ENCODE results near the gene BRS3.

GRCh38 chrX:136467303-136467702, 20.4 kb upstream of the BRS3 start:
- no peak for TF ChIP-seq CTCF (conservative IDR thresholded peaks at IDR 0.05; ENCODE audit: low read depth, low read length)
- TF ChIP-seq EZH2 (IDR thresholded peaks at IDR 0.05; ENCODE audit: low read length, unreplicated experiment) = no peak

Data from PC-3 (cell line).